Spinal cord (tissue), 10 donors: ENCODE results near the gene ABHD10. TPM values are rescaled to one million over a fixed set of nuclear protein-coding genes. Genes with fewer than 3 reads are reported as not detected.

Experiments used
- DNase-seq, 6 donors: peaks; one replicate each; pipeline versions ENCODE4 v3.0.0 to v3.0.0-alpha.2; 2013 to 2015; ENCODE audit warnings: low spot score in 6 of 6, low read depth in 4 of 6
- H3K27ac ChIP-seq: one replicate; pipeline ENCODE4 v1.5.1; 2013; ENCODE audit warnings: low read depth, low read length, control low read depth
- H3K27me3 ChIP-seq: one replicate; pipeline ENCODE4 v1.6.1; 2013; ENCODE audit warnings: low read length; ENCODE audit not compliant: control insufficient read depth, insufficient read depth
- H3K36me3 ChIP-seq: one replicate; pipeline ENCODE4 v1.6.1; 2013; ENCODE audit warnings: low read length; ENCODE audit not compliant: control insufficient read depth, insufficient read depth
- H3K4me1 ChIP-seq: one replicate; pipeline ENCODE4 v1.6.1; 2013; ENCODE audit warnings: low read length; ENCODE audit not compliant: control insufficient read depth, insufficient read depth
- H3K4me3 ChIP-seq: one replicate; pipeline ENCODE4 v1.5.1; 2013; ENCODE audit warnings: low read depth, low read length, control low read depth
- H3K9me3 ChIP-seq: one replicate; pipeline ENCODE4 v1.6.1; 2013; ENCODE audit warnings: low read length; ENCODE audit not compliant: control insufficient read depth, insufficient read depth
- WGBS: methylation state at CpG from one replicate; pipeline ENCODE4 v1.1.5; 2013; ENCODE audit warnings: missing lambda C conversion rate; ENCODE audit not compliant: insufficient coverage; 5-methylcytosine and 5-hydroxymethylcytosine counted together
- polyA plus RNA-seq, 2 donors: library from polyadenylated mRNA; unstranded; fragments of 120-200 nt; gene quantifications; one replicate each; pipeline ENCODE4 v1.2.1, GENCODE V29; 2013; ENCODE audit not compliant: insufficient read length in 2 of 2
- total RNA-seq, 2 donors: library from RNA; depleted of rRNA in 1 of 2; stranded (reverse); fragments of 120-200 nt in 1 of 2; fragments of >200 nt in 1 of 2; gene quantifications; one replicate each; pipeline versions ENCODE4 v1.2.3 to v1.2.4, GENCODE V29; 2013 to 2014
- donor health status: healthy.

ABHD10 gene
- total and polyA plus RNA-seq, 4 donors: 49.2 to 85.8 (median 59.0) TPM

- Histone ChIP-seq H3K27me3 (no peaks in the 10 kb centered on the region), H3K36me3 (peaks cover 18% of the 10 kb centered on the region), H3K4me1 (peaks cover 24% of the 10 kb centered on the region), H3K27ac (no peak overlapping the region), H3K9me3 (no peaks in the 10 kb centered on the region), H3K4me3 (no peak overlapping the region)
- no peak for DNase-seq
- 100% methylated on average over 1 of the region's 2 CpGs for WGBS
These were observed 25.4 kb downstream of the ABHD10 start for GRCh38 chr3:112004187-112004586.

- H3K36me3 ChIP-seq: peaks cover 18% of the 10 kb centered on the region
- WGBS: 100% methylated on average over 2 of the region's 2 CpGs
- H3K4me1 ChIP-seq: peaks cover 20% of the 10 kb centered on the region
- no peak overlapping the region for H3K27ac ChIP-seq
- H3K27me3 ChIP-seq: no peaks in the 10 kb centered on the region
- no peak overlapping the region for H3K4me3 ChIP-seq
- no peak for DNase-seq
- H3K9me3 ChIP-seq: no peaks in the 10 kb centered on the region
These were observed 25.8 kb downstream of the ABHD10 start for GRCh38 chr3:112004669-112005068.

- DNase-seq: no peak
- Histone ChIP-seq H3K4me3 (no peak overlapping the region), H3K27ac (no peak overlapping the region), H3K36me3 (peaks cover 18% of the 10 kb centered on the region), H3K27me3 (no peaks in the 10 kb centered on the region), H3K9me3 (no peaks in the 10 kb centered on the region), H3K4me1 (peaks cover 20% of the 10 kb centered on the region)
- 100% methylated on average over 1 of the region's 4 CpGs for WGBS
These were observed 26.4 kb downstream of the ABHD10 start for GRCh38 chr3:112005091-112005672.

GRCh38 chr3:112007633-112008032 is 28.8 kb downstream of the ABHD10 start:
- peak in 2 of 6 donors; percentile 38 to 70 for DNase-seq
- H3K27me3 ChIP-seq: no peaks in the 10 kb centered on the region
- peaks cover 28% of the 10 kb centered on the region for H3K36me3 ChIP-seq
- peaks cover 16% of the 10 kb centered on the region for H3K4me1 ChIP-seq
- no peaks in the 10 kb centered on the region for H3K9me3 ChIP-seq
- H3K4me3 ChIP-seq: no peak overlapping the region
- WGBS: no CpG with 5 or more reads among the region's 1 CpG
- no peak overlapping the region for H3K27ac ChIP-seq

GRCh38 chr3:112009670-112010069 is 30.8 kb downstream of the ABHD10 start:
- no peak for DNase-seq
- no CpG with 5 or more reads among the region's 2 CpGs for WGBS
- Histone ChIP-seq H3K27me3 (no peaks in the 10 kb centered on the region), H3K4me1 (peaks cover 12% of the 10 kb centered on the region), H3K27ac (no peak overlapping the region), H3K4me3 (no peak overlapping the region), H3K36me3 (peaks cover 19% of the 10 kb centered on the region), H3K9me3 (no peaks in the 10 kb centered on the region)

DNA sequence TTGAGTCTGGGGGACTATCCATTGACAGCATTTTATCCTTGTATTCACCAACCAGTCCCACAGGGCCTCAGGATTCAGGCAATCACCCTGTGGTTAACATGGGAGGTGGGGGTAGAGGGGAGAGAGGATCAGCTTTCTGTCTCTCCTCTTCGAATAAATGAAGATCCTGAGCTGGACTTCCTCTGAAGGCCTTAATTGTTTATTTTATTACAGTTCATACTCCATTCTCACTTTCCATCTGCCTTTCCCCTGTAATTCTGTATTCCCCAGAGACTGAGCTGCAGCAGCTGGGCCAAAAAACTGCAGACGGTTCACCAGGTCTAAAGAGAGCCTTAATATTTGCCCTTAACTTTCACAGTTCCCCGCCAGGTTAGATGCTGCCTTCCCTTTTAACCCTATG is 31.8 kb downstream of the ABHD10 start:
- Histone ChIP-seq H3K4me3 (no peak overlapping the region), H3K4me1 (peaks cover 12% of the 10 kb centered on the region), H3K27me3 (no peaks in the 10 kb centered on the region), H3K36me3 (peaks cover 17% of the 10 kb centered on the region), H3K9me3 (no peaks in the 10 kb centered on the region), H3K27ac (no peak overlapping the region)
- WGBS: 57% methylated on average over 1 of the region's 3 CpGs
- DNase-seq: peak in 1 of 6 donors; percentile 13

DNA sequence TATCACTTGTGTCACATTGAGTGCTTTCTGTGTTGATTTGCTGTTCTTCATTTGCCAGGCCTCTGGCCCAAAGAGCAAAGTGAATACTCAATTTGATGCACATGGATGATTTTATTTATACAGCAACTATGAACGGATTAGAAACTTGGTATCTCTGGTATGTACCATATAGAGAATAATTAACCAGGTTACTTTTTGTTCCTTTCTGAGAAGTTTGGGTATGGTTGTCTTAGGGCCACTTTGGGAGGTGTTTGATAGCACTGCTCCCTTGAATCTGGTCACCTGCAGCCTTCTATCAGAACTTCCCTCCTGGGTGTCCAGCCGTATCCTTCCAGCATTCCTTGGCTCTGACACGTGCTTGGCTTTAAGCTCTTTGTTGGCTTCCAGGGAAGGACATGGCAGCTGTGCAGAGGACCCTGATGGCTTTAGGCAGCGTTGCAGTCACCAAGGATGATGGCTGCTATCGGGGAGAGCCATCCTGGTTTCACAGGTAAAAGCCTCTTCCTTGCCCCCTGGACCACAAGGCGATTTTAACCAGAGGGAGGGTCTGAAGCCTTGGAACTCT is 32.6 kb downstream of the ABHD10 start:
- DNase-seq: no peak
- Histone ChIP-seq H3K27me3 (no peaks in the 10 kb centered on the region), H3K36me3 (peaks cover 17% of the 10 kb centered on the region), H3K9me3 (no peaks in the 10 kb centered on the region), H3K4me1 (peaks cover 12% of the 10 kb centered on the region), H3K4me3 (no peak overlapping the region), H3K27ac (no peak overlapping the region)
- WGBS: 85% methylated on average over 5 of the region's 6 CpGs

GRCh38 chr3:112012205-112012992 is 33.6 kb downstream of the ABHD10 start:
- Histone ChIP-seq H3K27me3 (no peaks in the 10 kb centered on the region), H3K4me1 (peaks cover 12% of the 10 kb centered on the region), H3K27ac (peak overlapping the region; percentile 26), H3K9me3 (no peaks in the 10 kb centered on the region), H3K4me3 (no peak overlapping the region), H3K36me3 (peaks cover 17% of the 10 kb centered on the region)
- 79% methylated on average over 1 of the region's 6 CpGs for WGBS
- peak in 1 of 6 donors; percentile 11 for DNase-seq

DNA sequence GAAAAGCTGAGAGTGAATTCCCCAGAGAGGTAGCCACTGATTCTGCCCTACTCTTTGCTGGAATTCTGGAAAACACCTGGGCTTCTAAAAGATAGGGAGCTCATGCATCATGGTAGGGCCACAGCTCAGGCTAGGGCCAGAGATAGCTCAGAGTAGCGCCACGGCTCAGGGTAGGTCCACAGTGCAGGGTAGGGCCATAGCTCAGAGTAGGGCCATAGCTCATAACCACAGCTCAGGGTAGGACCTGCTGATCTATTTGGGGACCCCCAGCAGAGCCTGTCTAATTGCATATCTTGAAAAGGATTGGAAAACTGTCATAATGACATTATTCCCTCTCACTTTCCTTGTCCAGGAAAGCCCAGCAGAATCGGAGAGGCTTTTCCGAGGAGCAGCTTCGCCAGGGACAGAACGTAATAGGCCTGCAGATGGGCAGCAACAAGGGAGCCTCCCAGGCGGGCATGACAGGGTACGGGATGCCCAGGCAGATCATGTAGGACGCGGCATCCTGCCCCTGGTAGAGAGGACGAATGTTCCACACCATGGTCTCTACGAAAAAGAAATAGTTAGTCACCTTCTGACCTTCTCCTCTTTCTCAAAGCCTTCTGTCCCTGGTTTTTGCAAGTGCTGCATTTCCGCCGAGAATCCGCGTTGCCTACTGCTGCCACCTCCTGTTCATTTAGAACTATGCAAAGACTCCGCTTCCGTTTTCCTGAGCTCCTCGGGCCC is 34.4 kb downstream of the ABHD10 start:
- WGBS: 50% methylated on average over 12 of the region's 19 CpGs
- H3K4me1 ChIP-seq: peaks cover 10% of the 10 kb centered on the region
- H3K27me3 ChIP-seq: no peaks in the 10 kb centered on the region
- H3K36me3 ChIP-seq: peaks cover 17% of the 10 kb centered on the region
- peak overlapping the region; percentile 26 for H3K27ac ChIP-seq
- H3K9me3 ChIP-seq: no peaks in the 10 kb centered on the region
- no peak overlapping the region for H3K4me3 ChIP-seq
- peak in 5 of 6 donors; percentile 49 to 95 (median 75) for DNase-seq
